H1 (cell line): ENCODE measurements around the gene REPIN1. TPM values are rescaled to one million over a fixed set of nuclear protein-coding genes. Genes with fewer than 3 reads are reported as not detected.

Source experiments
- CTCF ChIA-PET: fragments of 300-600 bp; sonication (Branson Sonifier 250); formaldehyde crosslinking; loops from one replicate; lab custom pipeline; 2021; ENCODE audit not compliant: partially characterized antibody; lab: Charles Lee
- POLR2A ChIA-PET: fragments of 300-600 bp; sonication (Branson Sonifier 250); formaldehyde crosslinking; loops from one replicate; lab custom pipeline; 2021; ENCODE audit warnings: inconsistent platforms; ENCODE audit not compliant: partially characterized antibody; lab: Charles Lee
- DNase-seq, 2 experiments: peaks; one replicate each; pipeline versions ENCODE4 v3.0.0 to v3.0.0-alpha.2; 2010 to 2022; ENCODE audit warnings: low spot score in 2 of 2, low read depth in 1 of 2, mixed read lengths in 1 of 2
- FAIRE-seq: peaks from 2 replicates; lab custom pipeline; 2011; peaks lifted over from hg19 to GRCh38; lab: Jason Lieb, UNC
- H2AFZ ChIP-seq: 2 replicates; pipeline ENCODE4 v1.8.1; 2012; ENCODE audit warnings: low read length, inconsistent platforms
- H2AK5ac ChIP-seq: 2 replicates; pipeline ENCODE4 v1.6.1; 2013; ENCODE audit warnings: low read depth, low read length
- H2BK120ac ChIP-seq: replicated peaks from 2 replicates; pipeline ENCODE3; 2013; ENCODE audit warnings: low read depth, low read length, inconsistent platforms
- H2BK12ac ChIP-seq: 2 replicates; pipeline ENCODE4 v1.6.1; 2013; ENCODE audit warnings: low read depth, low read length
- H2BK15ac ChIP-seq: 2 replicates; pipeline ENCODE4 v1.6.1; 2013; ENCODE audit warnings: low read length
- H2BK20ac ChIP-seq: 2 replicates; pipeline ENCODE4 v1.6.1; 2013; ENCODE audit warnings: low read length
- H2BK5ac ChIP-seq: 2 replicates; pipeline ENCODE4 v1.6.1; 2013; ENCODE audit warnings: low read depth, low read length
- H3K14ac ChIP-seq: 2 replicates; pipeline ENCODE4 v1.6.1; 2013; ENCODE audit warnings: inconsistent platforms; ENCODE audit not compliant: insufficient read length
- H3K18ac ChIP-seq: 2 replicates; pipeline ENCODE4 v1.6.1; 2013; ENCODE audit warnings: low read length; ENCODE audit errors: extremely low read depth
- H3K23ac ChIP-seq: 2 replicates; pipeline ENCODE4 v1.6.1; 2013; ENCODE audit warnings: inconsistent platforms; ENCODE audit not compliant: insufficient read length
- H3K23me2 ChIP-seq: 2 replicates; pipeline ENCODE4 v1.6.1; 2013; ENCODE audit warnings: low read depth, low read length
- H3K27ac ChIP-seq: 2 replicates; pipeline ENCODE4 v1.6.1; 2011; ENCODE audit warnings: low read depth, low read length, inconsistent platforms
- H3K27me3 ChIP-seq, 4 experiments: replicated peaks in 1 of 4; 1 replicate in 1 of 4; 2 replicates in 3 of 4; pipeline versions ENCODE4 v1.6.1 to v1.8.1; 2011 to 2013; ENCODE audit warnings: low read length in 3 of 4, mild to moderate bottlenecking in 3 of 4, inconsistent platforms in 2 of 4, mixed read lengths in 2 of 4, moderate library complexity in 1 of 4; ENCODE audit not compliant: control insufficient read depth in 3 of 4, insufficient read depth in 3 of 4; ENCODE audit errors: extremely low read depth in 1 of 4
- H3K36me3 ChIP-seq, 4 experiments: 2 replicates each; pipeline versions ENCODE4 v1.6.1 to v1.8.1; 2011 to 2013; ENCODE audit warnings: mild to moderate bottlenecking in 4 of 4, low read length in 3 of 4, moderate library complexity in 2 of 4, control low read depth in 1 of 4, inconsistent platforms in 1 of 4; ENCODE audit not compliant: insufficient read depth in 4 of 4, control insufficient read depth in 2 of 4
- H3K4ac ChIP-seq: replicated peaks from 2 replicates; pipeline ENCODE3; 2013; ENCODE audit warnings: low read length, low read depth, mixed read lengths, inconsistent platforms; ENCODE audit not compliant: insufficient read length
- H3K4me1 ChIP-seq, 4 experiments: replicated peaks in 1 of 4; 1 replicate in 1 of 4; 2 replicates in 3 of 4; pipeline versions ENCODE4 v1.6.1 to v1.8.1; 2011 to 2013; ENCODE audit warnings: low read length in 3 of 4, inconsistent platforms in 2 of 4, mixed read lengths in 1 of 4; ENCODE audit not compliant: insufficient read depth in 4 of 4, control insufficient read depth in 3 of 4
- H3K4me2 ChIP-seq, 2 experiments: 2 replicates each; pipeline versions ENCODE4 v1.6.1 to v1.8.1; 2011 to 2013; ENCODE audit warnings: low read depth in 2 of 2, low read length in 2 of 2, control low read depth in 1 of 2, inconsistent platforms in 1 of 2, mild to moderate bottlenecking in 1 of 2; ENCODE audit not compliant: insufficient read depth in 1 of 2
- H3K4me3 ChIP-seq, 4 experiments: fragments of 200-600, 300-600 bp in 1 of 4; sonication (generic), shearing (Covaris generic), sonication (Bioruptor Twin) in 1 of 4; 2 replicates each; pipeline versions ENCODE4 v1.5.1 to v1.8.1; 2011 to 2016; ENCODE audit warnings: low read length in 4 of 4, low read depth in 3 of 4, control low read depth in 2 of 4, inconsistent platforms in 2 of 4, mild to moderate bottlenecking in 2 of 4, mixed read lengths in 1 of 4, moderate library complexity in 1 of 4; ENCODE audit not compliant: insufficient read depth in 2 of 4; ENCODE audit errors: extremely low read depth in 1 of 4
- H3K56ac ChIP-seq: replicated peaks from 2 replicates; pipeline ENCODE3; 2013; ENCODE audit warnings: low read depth, mild to moderate bottlenecking, mixed read lengths, low read length, inconsistent platforms; ENCODE audit not compliant: insufficient read length
- H3K79me1 ChIP-seq: 2 replicates; pipeline ENCODE4 v1.6.1; 2013; ENCODE audit warnings: low read depth, low read length, control low read depth
- H3K79me2 ChIP-seq, 2 experiments: 2 replicates each; pipeline versions ENCODE4 v1.6.1 to v1.8.1; 2012 to 2013; ENCODE audit warnings: low read length in 2 of 2, mild to moderate bottlenecking in 2 of 2, inconsistent platforms in 1 of 2; ENCODE audit not compliant: insufficient read depth in 2 of 2, control insufficient read depth in 1 of 2
- H3K9ac ChIP-seq, 4 experiments: replicated peaks in 1 of 4; 1 replicate in 1 of 4; 2 replicates in 3 of 4; pipeline versions ENCODE4 v1.6.1 to v1.8.1; 2011 to 2013; ENCODE audit warnings: low read depth in 3 of 4, low read length in 3 of 4, control low read depth in 2 of 4, mild to moderate bottlenecking in 2 of 4, moderate library complexity in 2 of 4, inconsistent platforms in 1 of 4; ENCODE audit errors: extremely low read depth in 1 of 4
- H3K9me3 ChIP-seq, 2 experiments: 2 replicates each; pipeline versions ENCODE4 v1.6.1 to v1.8.1; 2012 to 2013; ENCODE audit warnings: mild to moderate bottlenecking in 2 of 2, moderate library complexity in 2 of 2, control low read depth in 1 of 2, inconsistent platforms in 1 of 2, low read depth in 1 of 2, low read length in 1 of 2, mixed read lengths in 1 of 2; ENCODE audit not compliant: insufficient read depth in 2 of 2
- H4K20me1 ChIP-seq, 2 experiments: replicated peaks in 1 of 2; 2 replicates each; pipeline versions ENCODE3 to v1.8.1; 2011 to 2013; ENCODE audit warnings: inconsistent platforms in 2 of 2, low read length in 2 of 2, mild to moderate bottlenecking in 1 of 2; ENCODE audit not compliant: insufficient read depth in 2 of 2, control insufficient read depth in 1 of 2
- H4K5ac ChIP-seq: 2 replicates; pipeline ENCODE4 v1.6.1; 2013; ENCODE audit warnings: low read length, low read depth, mixed read lengths, inconsistent platforms; ENCODE audit not compliant: insufficient read length
- H4K8ac ChIP-seq: 2 replicates; pipeline ENCODE4 v1.8.0; 2013; ENCODE audit warnings: mild to moderate bottlenecking, moderate library complexity, low read length, inconsistent platforms; ENCODE audit not compliant: insufficient read depth; ENCODE audit errors: extremely low read depth
- H4K91ac ChIP-seq: replicated peaks from 2 replicates; pipeline ENCODE3; 2013; ENCODE audit warnings: low read length, mixed read lengths, inconsistent platforms; ENCODE audit not compliant: insufficient read length
- BRCA1 ChIP-seq: IDR thresholded peaks from 2 replicates; pipeline ENCODE4 v1.6.1; 2012; ENCODE audit warnings: low read depth, low read length, improper control_type of control experiment
- CHD1 ChIP-seq: IDR thresholded peaks from 2 replicates; pipeline ENCODE4 v1.6.1; 2012; ENCODE audit warnings: low read depth, low read length, improper control_type of control experiment
- GABPA ChIP-seq: IDR thresholded peaks from 2 replicates; pipeline ENCODE4 v1.6.1; 2011; ENCODE audit warnings: mild to moderate bottlenecking, low read length, moderate library complexity, borderline replicate concordance; ENCODE audit not compliant: insufficient read depth
- KDM5A ChIP-seq: fragments of 200-600 bp; IDR thresholded peaks from 2 replicates; pipeline ENCODE4 v1.7.1; 2012; ENCODE audit warnings: mild to moderate bottlenecking, low read length, inconsistent platforms, mixed read lengths
- MAFK ChIP-seq: IDR thresholded peaks from 2 replicates; pipeline ENCODE4 v1.6.1; 2012; ENCODE audit warnings: low read depth, mild to moderate bottlenecking, improper control_type of control experiment, low read length
- NRF1 ChIP-seq: IDR thresholded peaks from 2 replicates; pipeline ENCODE4 v1.6.1; 2011; ENCODE audit warnings: mild to moderate bottlenecking, low read depth, low read length, improper control_type of control experiment
- PHF8 ChIP-seq: fragments of 200-600 bp; sonication (generic); conservative IDR thresholded peaks from 2 replicates; pipeline ENCODE4 v1.7.1; 2012; ENCODE audit warnings: low read depth, mild to moderate bottlenecking, inconsistent platforms, low read length, moderate library complexity
- SIN3A ChIP-seq, 2 experiments: IDR thresholded peaks in 1 of 2; conservative IDR thresholded peaks in 1 of 2; 2 replicates each; pipeline ENCODE4 v1.6.1; 2011 to 2012; ENCODE audit warnings: low read length in 2 of 2, improper control_type of control experiment in 1 of 2, low read depth in 1 of 2, mild to moderate bottlenecking in 1 of 2
- SIX5 ChIP-seq: IDR thresholded peaks from 2 replicates; pipeline ENCODE4 v1.6.1; 2011; ENCODE audit warnings: mild to moderate bottlenecking, low read depth, low read length
- TBP ChIP-seq: IDR thresholded peaks from 2 replicates; pipeline ENCODE4 v1.6.1; 2011; ENCODE audit warnings: low read depth, low read length, improper control_type of control experiment
- TEAD4 ChIP-seq: IDR thresholded peaks from 2 replicates; pipeline ENCODE4 v1.6.1; 2012; ENCODE audit warnings: low read depth, low read length, inconsistent platforms, mixed read lengths
- WGBS, 2 experiments: shearing (Covaris generic) in 1 of 2; methylation state at CpG; one replicate each; pipeline versions ENCODE4 v1.1.6 to v1.1.7; 2013 to 2015; ENCODE audit warnings: low lambda C conversion rate in 2 of 2, mixed read lengths in 2 of 2, inconsistent platforms in 1 of 2, low coverage in 1 of 2, missing lambda C conversion rate in 1 of 2; ENCODE audit not compliant: insufficient replicate concordance in 2 of 2, insufficient coverage in 1 of 2, insufficient read length in 1 of 2; ENCODE audit errors: extremely low coverage in 1 of 2, missing lambda C conversion rate in 1 of 2; 5-methylcytosine and 5-hydroxymethylcytosine counted together
- polyA plus RNA-seq, 7 experiments: library from polyadenylated mRNA; depleted of rRNA in 3 of 7; stranded (reverse) in 5 of 7; unstranded in 2 of 7; fragments of >200 nt in 5 of 7; fragments of 200-250 nt in 2 of 7; gene quantifications; 1 replicate in 5 of 7; 2 replicates in 1 of 7; 4 replicates in 1 of 7; pipeline versions ENCODE4 v1.2.1 to v1.2.3, GENCODE V29; 2011 to 2013; ENCODE audit warnings: missing spikeins in 2 of 7, mixed read lengths in 2 of 7
- total RNA-seq: library from RNA; stranded (reverse); fragmentation: NEBNext Ultra II Directional; extraction: Animal tissue kit (Norgen Biotek cat#: 25700); gene quantifications from 2 replicates; pipeline ENCODE4 v1.2.1, GENCODE V29; 2021
- TF ChIP-seq, protein P1 (sequence below): IDR thresholded peaks from 2 replicates; pipeline ENCODE4 v1.6.1; 2012; ENCODE audit warnings: inconsistent platforms

The REPIN1 gene
- total and polyA plus RNA-seq, 2 of the 8 experiments (the other 6 are each of a cell fraction or from before 2014, with no cell fraction given) = 98.6 to 125 TPM

DNA sequence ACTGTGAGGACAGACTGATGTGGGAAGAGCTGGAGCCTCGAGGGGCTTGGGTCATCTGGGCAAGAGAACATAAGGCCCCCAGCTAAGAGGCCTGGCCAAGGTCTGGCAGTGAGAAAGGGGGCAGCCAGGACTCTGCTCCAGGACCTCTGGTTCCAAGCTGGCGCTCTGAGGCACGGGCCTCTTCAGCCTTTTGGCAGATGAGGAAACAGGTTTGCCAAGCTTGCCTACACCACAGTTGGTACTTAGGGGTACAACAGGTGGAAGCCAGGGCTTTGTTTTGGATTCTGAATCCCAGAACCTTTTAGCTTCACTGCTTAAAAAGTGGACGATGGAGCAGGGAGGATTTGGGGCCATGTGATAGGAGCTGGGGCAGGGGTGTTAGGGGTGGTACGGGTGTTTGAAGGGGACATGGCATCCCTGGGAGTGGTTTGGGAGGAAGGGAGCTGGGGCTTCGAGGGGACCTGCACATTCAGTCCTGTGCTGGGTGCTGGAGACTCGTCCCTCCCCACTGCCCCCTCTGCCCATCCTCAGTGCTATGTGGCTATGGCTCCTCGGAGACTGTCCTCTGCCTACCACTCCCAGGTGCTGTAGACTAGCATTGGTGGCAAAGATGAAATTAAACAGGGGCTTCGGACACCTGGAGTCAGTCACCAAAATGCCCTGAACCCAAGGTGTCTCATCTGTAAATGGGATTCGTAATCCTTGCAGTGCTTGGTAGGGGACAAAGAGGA, 40.8 kb downstream of the REPIN1 start:
- POLR2A ChIA-PET = interaction anchor here (0.7 to 14.9 kb wide), 7 partner anchors 8 to 672 kb away, joined by 3 to 170 read pairs (median 6); no protein-coding TSS in a partner anchor
- no peak for FAIRE-seq
- TF ChIP-seq NRF1 (no peak), SIX5 (no peak), SIN3A (conservative IDR thresholded peaks at IDR 0.05 in 1 of 2, IDR thresholded peaks at IDR 0.05 in 1 of 2; ENCODE audit: low read depth in 1 of 2, low read length in 2 of 2) (no peak), GABPA (no peak), CHD1 (no peak), TBP (no peak), KDM5A (no peak), BRCA1 (no peak), MAFK (no peak), PHF8 (no peak), TEAD4 (no peak)
- TF ChIP-seq, protein P1, sequence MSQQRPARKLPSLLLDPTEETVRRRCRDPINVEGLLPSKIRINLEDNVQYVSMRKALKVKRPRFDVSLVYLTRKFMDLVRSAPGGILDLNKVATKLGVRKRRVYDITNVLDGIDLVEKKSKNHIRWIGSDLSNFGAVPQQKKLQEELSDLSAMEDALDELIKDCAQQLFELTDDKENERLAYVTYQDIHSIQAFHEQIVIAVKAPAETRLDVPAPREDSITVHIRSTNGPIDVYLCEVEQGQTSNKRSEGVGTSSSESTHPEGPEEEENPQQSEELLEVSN = no peak

More for the DNA sequence above, 40.8 kb downstream of the REPIN1 start:
- Histone ChIP-seq H3K36me3 (peaks cover 7 to 37% (median 15%) of the 10 kb centered on the region in 4 experiments), H3K4me1 (peaks cover 10 to 18% (median 14%) of the 10 kb centered on the region in 4 experiments), H3K4ac (no peak overlapping the region), H3K79me1 (peaks cover 5% of the 10 kb centered on the region), H3K4me3 (no peak overlapping the region), H4K91ac (no peak overlapping the region), H2BK12ac (no peak overlapping the region), H3K4me2 (no peak overlapping the region), H2AK5ac (no peak overlapping the region), H4K20me1 (peaks cover 0 to 3% of the 10 kb centered on the region in 2 experiments), H3K79me2 (peaks cover 0 to 21% of the 10 kb centered on the region in 2 experiments; a peak in 2 of 4 replicates), H2BK5ac (no peak overlapping the region), H3K14ac (no peak overlapping the region), H3K9ac (no peak overlapping the region), H3K56ac (no peak overlapping the region), H3K23ac (no peak overlapping the region), H2BK20ac (no peak overlapping the region), H4K5ac (no peak overlapping the region), H2BK15ac (0 out of 2 replicates have a peak overlapping the region, but pooled peaks have one; percentile 0), H2BK120ac (no peak overlapping the region), H3K9me3 (no peaks in the 10 kb centered on the region), H3K23me2 (peaks cover 4% of the 10 kb centered on the region; the same call in 1 of the 2 replicates), H2AFZ (no peak overlapping the region), H3K27ac (no peak overlapping the region), H4K8ac (no peak overlapping the region), H3K18ac (no peak overlapping the region), H3K27me3 (no peaks in the 10 kb centered on the region)
- no peak for DNase-seq
- CTCF ChIA-PET = interaction anchor here (1.1 to 1.4 kb wide), 3 partner anchors 9 to 43 kb away, joined by 3 read pairs; no protein-coding TSS in a partner anchor
- 95% methylated on average over 10 of the region's 10 CpGs; no CpG with 5 or more reads in 1 of the 2 experiments for WGBS, 2 experiments
